HG02938 (cell line): ENCODE measurements around the gene ESRP2.

ENCODE experiments used
- ATAC-seq: cut with Tn5 transposase; IDR thresholded peaks from one replicate; pipeline ENCODE4 v1.9.1; 2021; ENCODE audit warnings: mild to moderate bottlenecking, moderate library complexity; ENCODE audit not compliant: unreplicated experiment

ESRP2 gene

GRCh38 chr16:68235887-68236136, at the start of gene ESRP2:
ESRP2 (minus strand) TSS chr16:68236127; CDS start chr16:68236045, 82 bp downstream.
- no peak for ATAC-seq

GRCh38 chr16:68285683-68286082, 49.8 kb upstream of the ESRP2 start:
- no peak for ATAC-seq

GRCh38 chr16:68284847-68285246, 48.9 kb upstream of the ESRP2 start:
- ATAC-seq, result peak; percentile 42

- no peak for ATAC-seq
Observed at GRCh38 chr16:68283801-68284598, 48.1 kb upstream of the ESRP2 start.

- no peak for ATAC-seq
Observed at GRCh38 chr16:68283346-68283745, 47.4 kb upstream of the ESRP2 start.

GRCh38 chr16:68282064-68282452, 46.1 kb upstream of the ESRP2 start:
- no peak for ATAC-seq

GRCh38 chr16:68281368-68282063, 45.6 kb upstream of the ESRP2 start:
- no peak for ATAC-seq

GRCh38 chr16:68279726-68280558, 44.0 kb upstream of the ESRP2 start:
- ATAC-seq, result no peak

- no peak for ATAC-seq
Observed at GRCh38 chr16:68276223-68276622, 40.3 kb upstream of the ESRP2 start.

- ATAC-seq, result peak; percentile 70
Observed at GRCh38 chr16:68275611-68276191, 39.8 kb upstream of the ESRP2 start.

GRCh38 chr16:68274441-68274840, 38.5 kb upstream of the ESRP2 start:
- no peak for ATAC-seq

- no peak for ATAC-seq
Observed at GRCh38 chr16:68273896-68274295, 38.0 kb upstream of the ESRP2 start.

- ATAC-seq, result no peak
Observed at GRCh38 chr16:68273459-68273858, 37.5 kb upstream of the ESRP2 start.

GRCh38 chr16:68272507-68273209, 36.7 kb upstream of the ESRP2 start:
- ATAC-seq, result no peak

GRCh38 chr16:68270353-68270752, 34.4 kb upstream of the ESRP2 start:
- no peak for ATAC-seq

GRCh38 chr16:68269793-68270192, 33.9 kb upstream of the ESRP2 start:
- no peak for ATAC-seq

GRCh38 chr16:68267612-68268405, 31.9 kb upstream of the ESRP2 start:
- ATAC-seq, result no peak

GRCh38 chr16:68265078-68265920, 29.4 kb upstream of the ESRP2 start:
- peak; percentile 9 for ATAC-seq
